Measurements from ENCODE around the gene SMAD6.

Gene SMAD6

DNA sequence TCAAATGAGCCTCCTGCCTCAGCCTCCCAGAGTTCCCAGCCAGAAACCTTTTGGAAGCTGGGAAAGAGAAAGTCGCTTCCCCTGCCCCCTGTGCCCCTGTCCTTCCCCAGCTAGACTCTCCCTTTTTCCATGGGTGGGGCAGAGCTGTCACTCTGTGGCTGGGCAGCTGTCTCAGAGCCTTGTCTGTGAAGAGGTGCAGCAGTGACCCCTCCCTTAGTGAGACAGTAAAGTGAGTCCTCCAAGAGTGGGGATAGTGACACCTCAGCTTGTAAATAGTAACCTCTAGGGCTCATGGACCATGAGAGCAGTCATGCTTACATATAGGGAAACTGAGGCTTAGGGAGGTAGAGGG lies 76.3 kb downstream of the SMAD6 start:
- no peak for DNase-seq

DNA sequence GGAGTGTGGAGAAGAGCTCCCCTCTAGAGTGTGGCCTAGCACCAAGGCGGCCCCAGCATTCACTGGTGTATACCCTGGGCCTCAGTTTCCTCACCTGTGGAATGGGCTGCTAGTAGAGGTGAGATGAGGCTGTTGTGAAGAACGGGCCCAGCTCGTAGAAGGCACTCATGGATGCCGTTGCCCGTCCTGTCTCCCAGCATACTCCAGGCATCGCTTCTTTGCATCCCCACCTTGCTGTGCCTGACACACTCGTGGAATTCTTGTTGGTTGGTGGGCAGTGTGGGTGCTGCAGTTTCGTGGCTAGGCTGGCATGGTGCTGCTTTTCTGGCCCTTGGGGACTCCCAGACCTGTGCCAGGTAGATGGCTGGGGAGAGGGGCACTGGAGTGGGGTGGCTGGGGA lies 76.7 kb downstream of the SMAD6 start:
- DNase-seq: no peak

DNA sequence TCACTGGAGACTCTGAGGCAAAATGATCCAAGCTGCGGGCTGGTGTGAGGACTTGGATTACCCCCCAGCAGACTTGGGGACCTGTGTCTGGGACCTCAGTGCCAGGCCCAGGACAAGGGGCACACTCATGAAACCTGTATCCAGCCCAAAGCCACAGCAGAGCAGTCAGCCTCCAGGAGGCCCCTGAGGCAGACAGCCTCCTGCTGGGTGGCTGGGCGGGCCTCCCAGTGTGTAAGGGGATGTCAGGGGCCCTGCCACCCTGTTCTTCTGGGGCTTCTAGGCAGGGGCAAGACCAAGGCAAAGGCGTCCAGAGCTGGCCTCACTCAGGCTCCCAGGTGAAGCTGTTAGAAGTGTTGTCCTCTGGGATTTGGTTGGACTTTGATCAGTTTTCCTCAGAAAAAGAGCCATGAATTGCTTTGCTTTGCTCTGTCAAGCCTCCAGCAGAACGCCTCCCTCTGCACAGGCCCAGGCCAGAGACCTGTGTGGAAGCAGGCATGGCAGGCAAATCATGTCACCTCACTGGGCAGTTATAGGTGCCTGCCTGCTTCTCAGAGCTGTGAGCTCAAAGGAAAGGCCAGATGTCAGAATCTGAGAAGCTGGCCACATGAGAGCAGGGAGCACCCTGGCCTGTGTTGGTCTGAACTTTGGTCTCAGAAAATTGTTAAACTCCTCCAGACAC lies 77.4 kb downstream of the SMAD6 start:
- no peak for DNase-seq

DNA sequence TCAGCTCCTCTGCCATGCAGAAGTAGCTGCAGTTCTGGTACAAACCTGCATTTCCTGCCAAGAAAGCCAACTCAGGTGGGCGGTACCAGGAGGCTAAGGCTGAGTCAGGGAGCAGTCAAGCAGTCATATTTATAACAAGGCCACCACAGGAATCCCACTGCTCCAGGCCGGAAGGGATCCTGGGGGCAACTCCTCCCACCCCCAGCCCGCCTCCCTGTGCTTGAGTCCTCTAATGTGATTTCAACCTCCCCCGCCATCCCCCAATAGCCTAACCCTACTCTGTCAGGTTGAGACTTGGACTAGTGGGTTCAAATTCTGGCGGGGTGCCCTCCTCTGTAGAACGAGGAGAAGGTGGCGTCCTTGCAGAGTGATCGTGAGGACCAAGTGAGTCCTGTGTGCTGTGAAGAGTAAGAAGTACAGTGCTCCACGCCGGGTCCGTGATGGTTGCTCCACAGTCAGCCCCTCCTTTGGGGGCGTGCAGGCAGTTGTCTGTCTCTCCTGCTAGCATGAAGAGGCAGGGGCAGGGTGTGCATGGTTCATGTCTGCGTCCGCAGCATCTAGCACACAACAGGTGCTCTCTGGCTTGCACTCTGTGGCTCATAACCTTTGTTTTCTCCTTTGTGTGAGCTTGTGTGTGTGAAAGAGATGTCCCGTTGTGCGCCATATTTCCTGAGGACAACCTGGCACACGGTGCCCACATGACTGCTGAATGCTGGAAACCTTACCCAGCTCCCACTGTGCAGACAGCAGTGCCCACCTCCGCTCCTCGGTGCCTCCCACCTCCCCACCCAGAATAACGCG lies 78.3 kb downstream of the SMAD6 start:
- no peak for DNase-seq

DNA sequence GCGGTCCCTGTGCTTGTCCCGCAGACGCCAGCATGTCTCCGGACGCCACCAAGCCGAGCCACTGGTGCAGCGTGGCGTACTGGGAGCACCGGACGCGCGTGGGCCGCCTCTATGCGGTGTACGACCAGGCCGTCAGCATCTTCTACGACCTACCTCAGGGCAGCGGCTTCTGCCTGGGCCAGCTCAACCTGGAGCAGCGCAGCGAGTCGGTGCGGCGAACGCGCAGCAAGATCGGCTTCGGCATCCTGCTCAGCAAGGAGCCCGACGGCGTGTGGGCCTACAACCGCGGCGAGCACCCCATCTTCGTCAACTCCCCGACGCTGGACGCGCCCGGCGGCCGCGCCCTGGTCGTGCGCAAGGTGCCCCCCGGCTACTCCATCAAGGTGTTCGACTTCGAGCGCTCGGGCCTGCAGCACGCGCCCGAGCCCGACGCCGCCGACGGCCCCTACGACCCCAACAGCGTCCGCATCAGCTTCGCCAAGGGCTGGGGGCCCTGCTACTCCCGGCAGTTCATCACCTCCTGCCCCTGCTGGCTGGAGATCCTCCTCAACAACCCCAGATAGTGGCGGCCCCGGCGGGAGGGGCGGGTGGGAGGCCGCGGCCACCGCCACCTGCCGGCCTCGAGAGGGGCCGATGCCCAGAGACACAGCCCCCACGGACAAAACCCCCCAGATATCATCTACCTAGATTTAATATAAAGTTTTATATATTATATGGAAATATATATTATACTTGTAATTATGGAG lies 79.1 kb downstream of the SMAD6 start:
- no peak for DNase-seq

DNA sequence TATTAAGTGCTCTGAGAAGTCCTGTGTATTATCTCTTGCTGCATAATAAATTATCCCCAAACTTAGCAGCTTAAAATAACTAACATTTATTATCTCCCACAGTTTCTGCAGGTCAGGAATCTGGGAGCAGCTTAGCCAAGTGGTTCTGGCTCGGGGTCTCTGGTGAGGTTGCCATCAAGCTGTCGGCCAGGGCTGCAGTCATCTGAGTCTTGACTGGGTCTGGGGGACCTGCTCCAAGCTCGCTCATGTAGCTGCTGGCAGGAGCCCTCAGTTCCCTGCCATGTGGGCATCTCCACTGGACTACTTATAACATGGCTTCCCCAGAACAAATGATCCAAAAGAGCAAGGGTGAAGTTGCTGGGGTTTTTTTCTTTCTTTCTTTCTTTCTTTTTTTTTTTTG lies 80.7 kb downstream of the SMAD6 start:
- DNase-seq: no peak

DNA sequence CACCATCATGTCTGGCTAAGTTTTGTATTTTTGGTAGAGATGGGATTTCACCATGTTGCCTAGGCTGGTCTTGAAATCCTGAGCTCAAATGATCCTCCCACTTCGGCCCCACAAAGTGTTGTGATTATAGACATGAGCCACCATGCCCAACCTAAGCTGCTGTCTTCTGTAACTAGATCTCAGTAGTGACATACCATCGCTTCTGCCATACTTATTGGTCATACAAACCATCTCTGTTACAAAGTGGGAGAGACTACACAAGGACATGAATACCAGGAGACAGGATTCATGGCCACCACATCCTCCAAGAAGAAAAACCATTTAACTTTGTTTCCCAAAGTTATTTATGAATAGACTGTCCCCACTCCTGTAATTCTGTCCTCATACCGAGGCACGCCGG lies 81.3 kb downstream of the SMAD6 start:
- no peak for DNase-seq

DNA sequence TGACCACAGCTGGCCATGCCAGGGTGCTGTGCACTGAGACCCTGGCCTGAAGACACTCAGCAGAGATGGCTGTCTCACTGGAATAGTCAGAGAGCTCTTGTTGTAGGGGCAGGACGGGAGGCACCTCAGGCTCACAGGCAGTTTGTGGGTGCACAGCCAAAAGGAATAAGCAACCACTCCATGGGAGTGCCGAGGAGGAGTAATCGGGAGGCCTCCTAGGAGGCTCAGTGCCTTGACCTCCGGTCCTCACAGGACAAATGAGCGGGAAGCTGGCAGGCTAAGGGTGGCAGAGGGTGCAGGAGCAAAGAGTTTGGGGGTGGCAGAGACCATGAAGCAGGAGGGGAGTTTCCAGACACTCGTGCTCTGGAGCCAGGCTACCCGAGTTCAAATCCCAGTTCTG lies 81.7 kb downstream of the SMAD6 start:
- no peak for DNase-seq

DNA sequence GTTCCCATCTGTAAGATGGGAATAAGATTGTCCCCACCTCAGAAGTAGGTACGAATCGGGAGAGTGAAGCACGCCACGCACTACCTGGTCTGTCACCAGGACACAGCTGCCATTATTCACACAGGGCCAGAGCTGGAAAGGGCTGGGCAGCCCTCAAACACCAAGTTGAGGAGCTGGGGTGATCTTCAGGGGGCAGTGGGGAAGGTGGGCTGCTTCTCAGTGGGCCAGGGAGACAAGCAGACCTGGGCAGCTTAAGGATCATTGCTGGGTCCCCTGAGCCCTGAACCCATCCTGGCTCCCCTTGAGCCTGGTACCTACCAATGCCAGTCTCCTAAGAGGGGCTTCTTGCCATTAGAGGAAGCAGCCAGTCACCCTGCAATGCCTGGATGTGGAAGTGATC lies 82.1 kb downstream of the SMAD6 start:
- no peak for DNase-seq

DNA sequence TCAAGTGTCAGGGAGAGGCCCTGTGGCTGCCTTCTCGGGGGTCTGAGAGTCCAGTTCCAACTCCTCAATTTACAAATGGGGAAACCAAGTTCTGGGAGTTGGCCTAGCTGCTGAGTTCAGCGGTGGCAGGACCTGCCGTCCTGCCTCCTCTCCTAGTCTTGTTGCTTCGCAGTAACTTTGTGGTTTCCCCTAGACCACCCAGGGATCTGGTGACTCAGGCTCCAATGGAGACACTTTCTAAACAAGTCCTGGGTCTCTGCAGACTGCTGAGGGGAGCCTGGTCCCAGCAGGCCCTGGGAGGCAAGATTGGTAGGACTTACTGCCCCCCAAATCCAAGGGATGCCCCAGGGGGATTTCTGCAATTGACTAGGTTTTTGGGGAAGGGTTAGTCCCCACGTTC lies 83.6 kb downstream of the SMAD6 start:
- DNase-seq: no peak

DNA sequence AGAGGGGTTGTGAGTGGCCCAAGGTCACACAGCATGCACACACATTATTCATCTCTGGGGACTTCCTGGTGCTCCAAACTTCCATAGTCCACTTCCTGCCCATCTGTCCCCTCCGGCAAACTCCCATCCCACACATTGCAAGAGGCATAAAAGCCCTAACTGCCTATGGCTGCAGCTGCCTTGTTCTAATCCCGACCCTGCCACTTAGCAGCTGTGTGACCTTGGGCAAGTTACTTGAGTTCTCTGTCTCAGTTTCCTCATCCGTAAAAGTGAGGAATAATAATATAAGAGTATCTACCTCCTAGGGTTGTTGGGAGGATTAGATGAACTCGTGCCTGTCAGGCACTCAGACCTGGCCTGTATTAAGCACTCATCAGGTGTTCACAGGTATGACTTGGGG lies 84.2 kb downstream of the SMAD6 start:
- no peak for DNase-seq

DNA sequence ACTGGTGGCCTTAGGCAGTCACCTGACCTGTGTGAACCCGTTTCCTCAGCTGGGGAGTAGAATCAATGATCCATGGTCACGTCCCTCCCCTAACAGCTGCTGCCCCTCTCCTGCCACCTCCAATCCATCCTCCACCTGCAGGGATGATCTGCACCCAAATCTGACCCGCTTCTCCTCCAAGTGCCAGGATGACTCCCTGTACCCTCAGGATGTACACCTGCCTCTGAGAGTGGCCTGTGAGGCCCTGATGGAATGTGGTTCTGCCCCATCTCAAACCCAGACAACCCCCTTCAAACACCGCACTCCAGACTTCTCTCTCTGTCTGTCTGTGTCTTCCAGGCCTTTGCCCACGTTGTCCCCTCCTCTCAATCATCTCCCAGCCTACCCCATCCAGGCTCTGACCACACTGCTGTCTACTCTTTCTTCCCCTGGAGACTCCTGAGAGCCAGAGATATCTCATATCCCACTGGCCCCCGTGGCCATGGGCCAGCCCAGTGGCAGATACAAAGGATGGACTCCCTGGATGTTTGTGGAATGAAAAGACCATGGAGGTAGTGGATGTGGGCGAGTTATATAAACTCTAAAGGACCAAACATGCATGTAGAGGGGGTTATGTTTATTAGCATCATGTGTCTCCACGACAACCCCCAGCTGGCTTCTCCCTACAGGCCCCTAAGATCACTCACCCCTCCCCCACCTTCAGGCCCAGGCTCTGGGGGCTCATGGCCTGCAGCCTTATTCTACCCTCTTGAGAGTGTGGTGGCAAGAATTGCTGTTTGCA lies 84.9 kb downstream of the SMAD6 start:
- DNase-seq: no peak

DNA sequence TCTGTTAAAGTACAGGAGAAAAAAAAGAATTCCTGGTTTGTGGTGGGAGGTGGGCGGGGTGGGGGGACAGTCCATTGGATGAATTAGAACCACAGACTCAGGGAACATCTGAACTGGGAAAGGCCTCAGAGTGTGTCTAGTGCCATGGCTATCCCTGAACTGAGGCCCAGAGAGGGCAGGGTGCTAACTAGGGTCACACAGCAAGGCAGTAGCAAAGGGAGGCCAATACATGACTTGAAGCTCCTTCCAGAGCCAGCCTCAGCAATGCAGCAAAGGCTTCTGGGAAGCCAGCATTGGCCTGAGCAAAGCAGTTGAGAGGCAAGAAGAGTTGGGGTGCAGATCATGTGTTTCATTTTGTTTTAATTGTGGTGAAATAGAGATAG lies 85.4 kb downstream of the SMAD6 start:
- DNase-seq: no peak

DNA sequence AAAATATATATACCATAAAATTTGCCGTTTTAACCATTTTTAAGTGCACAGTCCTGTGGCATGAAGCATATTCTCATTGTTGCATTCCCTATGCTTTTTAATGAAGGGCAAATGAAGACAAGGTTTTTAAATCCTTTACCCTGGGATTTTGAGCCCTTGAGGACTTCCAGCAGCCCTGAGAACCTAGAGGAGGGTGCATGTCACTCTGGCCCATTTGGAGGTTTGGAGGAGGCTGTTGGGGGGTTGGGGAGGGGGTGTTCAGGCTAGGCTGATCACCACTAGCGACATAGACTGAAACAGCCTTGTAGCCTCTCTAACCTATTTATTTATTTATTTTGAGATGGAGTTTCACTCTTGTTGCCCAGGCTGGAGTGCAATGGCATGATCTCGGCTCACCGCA lies 86.0 kb downstream of the SMAD6 start:
- no peak for DNase-seq

DNA sequence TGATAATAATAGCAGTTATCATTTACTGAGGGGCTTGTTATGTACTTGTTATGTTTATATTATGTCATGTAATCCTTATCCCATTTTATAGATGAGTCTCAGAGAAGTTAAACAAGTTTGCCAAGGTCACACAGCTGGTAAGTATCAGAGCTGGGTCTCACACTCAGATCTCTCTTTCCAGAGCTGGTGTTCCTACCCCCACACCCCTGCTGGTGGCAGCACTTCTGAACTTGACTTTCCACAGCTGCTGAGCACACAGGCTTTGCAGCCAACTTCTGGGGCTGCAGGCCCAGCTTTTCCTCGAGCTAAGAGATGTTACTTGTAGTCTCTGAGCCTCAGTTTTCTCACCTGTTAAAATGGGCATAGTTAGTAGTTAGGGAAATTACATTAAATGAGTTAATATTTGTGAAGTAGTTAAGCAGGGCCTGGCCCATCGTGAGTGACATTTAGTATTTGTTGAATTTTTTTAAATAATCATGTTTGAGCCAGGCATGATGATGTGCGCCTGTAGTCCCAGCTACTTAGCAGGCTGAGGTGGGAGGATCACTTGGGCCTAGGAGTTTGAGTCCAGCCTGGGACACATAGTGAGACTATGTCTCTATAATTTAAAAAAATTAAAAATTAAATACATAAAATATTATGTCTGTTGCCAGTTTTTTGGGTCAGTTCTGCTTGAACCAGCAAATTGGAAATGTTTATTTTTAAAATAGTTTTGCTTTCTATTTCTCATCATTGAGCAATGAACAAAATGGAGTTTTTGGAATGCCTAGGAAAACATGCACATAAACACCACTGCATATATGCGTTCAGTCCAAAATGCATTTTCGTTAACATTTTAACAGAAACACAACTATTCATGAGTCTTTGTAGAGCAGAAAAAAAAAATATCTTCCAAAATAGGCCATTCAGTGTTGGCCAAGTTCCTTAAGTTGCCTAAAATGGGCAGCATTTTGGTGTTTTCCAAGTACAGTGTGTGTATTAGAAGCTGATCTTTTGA lies 87.3 kb downstream of the SMAD6 start:
- DNase-seq: no peak

DNA sequence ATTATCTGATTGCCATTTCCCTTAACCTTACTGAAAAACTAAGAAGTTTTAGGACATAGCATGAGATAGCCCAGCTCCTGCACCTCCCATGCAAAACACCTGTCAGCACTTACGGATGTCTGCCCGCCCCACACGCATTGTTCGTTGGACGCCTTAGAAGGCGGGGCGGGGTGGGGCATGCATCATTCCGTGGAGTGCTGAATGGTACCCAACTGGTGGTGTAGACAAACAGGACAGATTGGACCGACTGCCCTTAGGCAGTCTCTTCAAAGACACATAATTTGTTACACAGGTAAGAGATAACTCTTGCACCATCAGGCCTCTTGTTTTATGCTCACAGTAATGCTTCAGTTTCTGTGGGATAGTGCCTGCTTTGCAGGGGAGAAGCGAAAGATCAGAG lies 93.8 kb downstream of the SMAD6 start:
- DNase-seq: no peak

DNA sequence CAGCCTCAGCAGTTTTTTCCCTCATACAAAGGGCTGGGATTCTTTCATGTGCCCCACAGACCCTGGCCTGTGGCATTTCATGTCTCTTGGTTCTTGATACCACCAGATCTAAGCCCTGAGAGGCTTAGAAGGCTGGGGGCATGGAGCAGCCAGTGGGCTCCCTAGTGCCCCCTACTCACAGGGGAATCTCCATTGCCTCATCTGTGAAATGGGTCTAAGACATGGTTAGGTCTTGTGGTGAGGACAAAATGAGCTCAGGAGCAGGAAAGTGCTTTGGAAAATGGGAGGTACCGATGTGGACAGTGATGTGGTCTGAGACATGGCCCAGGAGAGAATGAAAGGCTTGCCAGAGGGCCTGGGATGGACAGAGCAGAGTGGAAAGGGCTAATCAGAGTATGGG lies 94.3 kb downstream of the SMAD6 start:
- no peak for DNase-seq

DNA sequence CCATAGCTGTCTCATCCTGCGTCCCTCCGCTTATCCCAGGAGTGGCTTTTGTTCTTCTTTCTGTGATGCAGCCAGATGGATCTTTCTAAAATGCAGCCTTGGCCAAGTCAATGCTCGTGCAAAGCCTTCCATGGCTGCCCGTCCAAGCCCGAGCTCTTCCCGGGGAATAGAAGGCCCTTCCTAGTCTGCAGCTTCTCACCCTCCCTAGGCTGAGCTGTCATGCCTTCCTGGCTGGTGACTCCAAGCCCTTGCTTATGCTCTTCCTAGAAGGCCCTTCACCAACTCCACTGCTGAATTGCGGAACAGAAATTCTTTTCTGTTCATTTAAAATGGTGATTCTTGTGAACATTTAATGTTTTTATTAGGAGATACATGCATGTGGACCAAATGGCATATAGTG lies 95.9 kb downstream of the SMAD6 start:
- DNase-seq: no peak

DNA sequence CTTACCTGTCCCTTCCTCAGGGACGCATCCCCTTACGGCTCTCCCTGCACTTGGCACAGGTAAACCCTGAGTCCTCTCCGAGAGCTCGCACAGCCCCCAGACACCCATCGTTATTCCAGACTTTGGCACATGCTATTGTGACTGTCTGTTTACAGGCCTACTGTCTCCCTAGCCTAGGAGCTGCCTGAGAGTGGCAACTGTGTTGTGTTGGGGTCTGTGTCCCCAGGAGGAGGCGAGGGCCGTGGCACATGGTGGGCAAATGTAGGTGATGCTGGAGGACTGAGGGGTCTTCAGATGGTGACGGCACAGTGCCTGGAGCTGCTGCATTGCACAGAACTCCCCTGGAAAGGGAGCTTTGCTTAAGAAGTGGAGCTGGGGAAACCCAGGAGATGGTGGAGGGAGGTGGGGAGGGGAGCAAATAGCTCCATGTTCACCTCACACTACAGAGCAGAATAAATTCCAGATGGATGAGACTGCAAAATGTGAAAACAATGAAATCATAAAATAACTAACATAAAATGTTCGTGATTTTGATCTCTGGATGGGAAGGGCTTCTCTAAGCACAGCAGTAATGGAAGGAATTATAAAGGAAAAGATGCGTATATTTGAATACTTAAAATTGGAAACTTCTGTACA lies 96.5 kb downstream of the SMAD6 start:
- no peak for DNase-seq

DNA sequence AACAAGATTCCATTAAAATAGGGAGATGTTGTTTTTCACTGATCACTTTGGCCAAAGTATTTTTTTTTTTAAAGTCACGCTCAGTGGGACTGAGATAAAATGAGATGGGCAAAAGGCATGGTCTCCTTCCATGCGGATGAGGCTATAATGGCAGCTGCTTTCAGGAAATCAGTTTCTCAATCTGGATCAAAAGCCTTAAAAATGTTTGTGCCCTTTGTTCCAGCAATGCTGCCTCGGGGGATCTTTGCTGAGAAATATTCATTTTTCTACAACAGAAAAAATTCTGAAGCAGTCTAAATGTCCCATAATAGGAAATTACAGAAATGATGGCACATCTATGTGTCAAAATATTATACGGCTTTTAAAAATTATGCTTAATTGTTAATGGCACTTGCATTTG lies 97.2 kb downstream of the SMAD6 start:
- DNase-seq: no peak

DNA sequence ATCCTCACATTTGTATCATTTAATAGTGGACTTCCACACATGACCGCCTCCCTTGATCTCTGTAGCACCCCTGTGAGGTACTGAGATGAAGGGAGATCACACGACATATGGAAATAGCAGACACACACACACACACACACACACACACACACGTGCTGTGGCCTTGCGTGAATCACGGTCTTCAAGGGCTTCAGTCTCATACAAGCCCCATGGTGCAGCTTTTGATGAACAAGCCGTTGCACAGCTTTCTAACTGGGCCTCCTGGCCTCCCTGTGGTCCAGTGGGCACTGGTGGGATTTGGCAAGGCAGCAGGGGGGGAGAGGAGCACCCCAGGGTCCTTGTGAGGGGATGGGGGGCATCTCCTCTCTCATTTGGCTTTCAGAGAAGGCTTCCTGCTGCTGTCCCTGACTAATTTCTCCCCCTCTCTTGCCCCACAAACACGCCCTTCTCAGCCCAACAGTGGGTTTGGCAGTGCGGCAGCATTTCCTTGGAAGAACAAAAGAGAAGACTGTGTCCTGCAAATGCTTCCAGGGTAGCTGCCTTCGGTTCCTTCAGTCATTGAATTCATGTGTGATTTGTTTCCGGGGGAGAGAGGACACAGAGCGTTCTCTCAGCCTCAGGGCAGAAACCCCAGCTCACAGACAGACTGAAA lies 98.7 kb downstream of the SMAD6 start:
- no peak for DNase-seq

Measured in CD4-positive, alpha-beta T cell treated with Interleukin-10 for 1 hour (primary cell).